DMS 273 (cell line): ENCODE data around the gene ARSH.
A peak's percentile ranks its signal among the peaks of the same experiment; 100 is the strongest.
"Not testable (repeated sequence)": the region's sequence is repeated elsewhere in the genome, so short reads cannot be mapped to it uniquely, and the experiment has no call there.

ENCODE experiments used
- DNase-seq: peaks from one replicate; lab custom pipeline; 2025; ENCODE audit not compliant: unreplicated experiment; lab: John Stamatoyannopoulos, UW

The ARSH gene, protein sequence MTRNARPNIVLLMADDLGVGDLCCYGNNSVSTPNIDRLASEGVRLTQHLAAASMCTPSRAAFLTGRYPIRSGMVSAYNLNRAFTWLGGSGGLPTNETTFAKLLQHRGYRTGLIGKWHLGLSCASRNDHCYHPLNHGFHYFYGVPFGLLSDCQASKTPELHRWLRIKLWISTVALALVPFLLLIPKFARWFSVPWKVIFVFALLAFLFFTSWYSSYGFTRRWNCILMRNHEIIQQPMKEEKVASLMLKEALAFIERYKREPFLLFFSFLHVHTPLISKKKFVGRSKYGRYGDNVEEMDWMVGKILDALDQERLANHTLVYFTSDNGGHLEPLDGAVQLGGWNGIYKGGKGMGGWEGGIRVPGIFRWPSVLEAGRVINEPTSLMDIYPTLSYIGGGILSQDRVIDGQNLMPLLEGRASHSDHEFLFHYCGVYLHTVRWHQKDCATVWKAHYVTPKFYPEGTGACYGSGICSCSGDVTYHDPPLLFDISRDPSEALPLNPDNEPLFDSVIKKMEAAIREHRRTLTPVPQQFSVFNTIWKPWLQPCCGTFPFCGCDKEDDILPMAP

DNA sequence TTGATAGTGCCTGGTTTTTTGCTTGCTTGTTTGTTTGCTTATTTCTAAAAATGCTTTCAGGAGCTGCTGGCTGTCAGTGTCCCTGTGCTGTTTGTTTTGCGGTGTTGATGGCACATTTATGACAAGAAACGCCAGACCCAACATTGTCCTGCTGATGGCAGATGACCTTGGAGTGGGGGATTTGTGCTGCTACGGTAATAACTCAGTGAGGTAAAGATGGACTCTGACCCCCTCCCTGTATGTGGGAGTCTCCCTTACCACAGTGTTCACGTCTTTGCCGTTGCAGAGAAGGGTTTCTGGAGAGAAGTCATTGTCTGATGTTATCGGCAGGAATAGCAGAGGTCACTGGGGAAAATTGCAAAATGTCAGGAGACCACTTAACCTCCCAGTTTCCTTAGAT lies at the start of gene ARSH:
Gene ARSH (plus strand): TSS at position 52 of the 400 bp plus-strand sequence. CDS start 67 bp downstream, at position 119.
- no peak for DNase-seq

DNA sequence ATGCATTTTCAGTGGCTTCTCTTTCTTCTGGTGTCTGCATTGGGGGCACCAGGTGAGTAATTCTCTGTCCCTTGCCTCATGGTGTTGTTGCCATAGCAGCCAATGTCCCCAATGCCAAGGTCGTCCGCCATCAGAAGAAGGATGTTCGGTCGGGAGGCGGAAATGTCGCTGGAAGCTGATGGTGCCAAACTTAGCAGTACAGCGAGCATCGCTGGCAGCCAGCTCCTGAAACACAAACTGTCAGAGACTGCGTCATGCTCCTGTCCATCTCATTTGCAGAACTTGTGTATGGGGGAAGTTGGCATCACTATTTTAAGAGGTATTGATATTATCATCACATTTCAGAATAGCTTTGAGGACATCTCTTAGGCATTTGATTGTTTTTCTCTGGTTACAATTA lies 48.1 kb upstream of the ARSH start:
- no peak for DNase-seq

DNA sequence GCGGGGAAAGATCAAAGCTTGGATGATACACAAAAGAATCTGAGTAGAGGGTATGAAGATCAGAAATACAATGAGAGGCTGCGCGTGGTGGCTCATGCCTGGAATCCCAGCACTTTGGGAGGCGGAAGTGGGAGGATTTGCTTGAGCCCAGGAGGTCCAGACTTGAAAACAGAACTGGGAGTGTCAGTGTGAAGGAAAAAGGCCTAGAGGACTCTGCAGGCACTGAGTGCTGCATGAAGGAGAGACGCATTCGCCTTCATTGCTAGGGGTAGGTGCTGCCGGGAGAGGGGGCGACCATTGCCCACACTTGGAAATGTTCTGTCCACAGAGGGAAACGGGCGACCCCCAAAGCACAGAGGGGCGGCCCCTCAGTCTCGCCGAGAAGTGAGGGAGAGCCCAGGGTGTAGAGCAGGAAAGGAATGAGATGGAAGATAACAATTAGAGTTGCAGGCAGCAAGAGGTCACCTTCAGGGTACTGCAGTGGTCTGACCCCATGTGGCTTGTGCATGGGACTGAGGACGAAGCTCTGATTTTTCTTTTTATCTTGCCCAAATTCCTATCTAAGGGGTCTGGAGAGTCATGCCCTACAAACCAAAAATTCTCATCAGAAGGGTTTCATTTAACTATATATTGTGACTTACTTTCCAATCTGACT lies 45.4 kb upstream of the ARSH start:
- DNase-seq, result no peak

DNA sequence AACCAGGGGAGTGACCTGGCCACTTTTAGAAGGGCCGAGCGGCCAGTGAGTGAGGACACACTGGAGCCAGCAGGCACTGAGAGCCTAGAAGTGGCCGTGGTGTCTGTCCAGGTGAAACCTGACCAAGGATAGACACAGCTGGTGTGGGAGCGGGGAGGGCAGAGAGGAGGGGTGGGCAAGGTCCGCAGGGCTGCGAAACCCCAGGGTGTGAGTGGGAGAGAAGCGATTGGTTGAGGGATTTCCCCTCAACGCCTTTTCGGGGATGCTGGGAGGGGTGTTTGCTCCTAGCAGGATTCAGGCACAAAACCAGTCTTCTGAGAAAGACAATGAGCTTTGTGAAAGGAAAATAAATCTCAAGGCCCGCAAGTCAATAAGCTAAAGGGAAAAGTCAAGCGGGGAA lies 44.0 kb upstream of the ARSH start:
- no peak for DNase-seq

DNA sequence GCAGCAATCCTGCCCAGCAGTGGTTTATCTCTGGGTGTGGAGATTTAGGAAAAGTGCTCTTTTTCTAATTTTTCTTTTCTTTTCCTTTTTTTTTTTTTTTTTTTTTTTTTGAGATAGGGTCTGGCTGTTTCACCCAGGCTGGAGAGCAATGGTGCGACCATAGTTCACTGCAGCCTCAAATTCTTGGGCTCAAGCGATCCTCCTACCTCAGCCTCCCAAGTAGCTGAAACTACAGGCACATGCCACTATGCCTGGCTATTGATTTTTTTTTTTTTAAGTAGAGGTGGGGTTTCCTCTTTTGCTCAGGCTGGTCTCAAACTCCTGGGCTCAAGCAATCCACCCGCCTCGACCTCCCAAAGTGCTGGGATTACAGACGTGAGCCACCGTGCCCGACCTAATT lies 42.9 kb upstream of the ARSH start:
- not testable (repeated sequence) for DNase-seq

DNA sequence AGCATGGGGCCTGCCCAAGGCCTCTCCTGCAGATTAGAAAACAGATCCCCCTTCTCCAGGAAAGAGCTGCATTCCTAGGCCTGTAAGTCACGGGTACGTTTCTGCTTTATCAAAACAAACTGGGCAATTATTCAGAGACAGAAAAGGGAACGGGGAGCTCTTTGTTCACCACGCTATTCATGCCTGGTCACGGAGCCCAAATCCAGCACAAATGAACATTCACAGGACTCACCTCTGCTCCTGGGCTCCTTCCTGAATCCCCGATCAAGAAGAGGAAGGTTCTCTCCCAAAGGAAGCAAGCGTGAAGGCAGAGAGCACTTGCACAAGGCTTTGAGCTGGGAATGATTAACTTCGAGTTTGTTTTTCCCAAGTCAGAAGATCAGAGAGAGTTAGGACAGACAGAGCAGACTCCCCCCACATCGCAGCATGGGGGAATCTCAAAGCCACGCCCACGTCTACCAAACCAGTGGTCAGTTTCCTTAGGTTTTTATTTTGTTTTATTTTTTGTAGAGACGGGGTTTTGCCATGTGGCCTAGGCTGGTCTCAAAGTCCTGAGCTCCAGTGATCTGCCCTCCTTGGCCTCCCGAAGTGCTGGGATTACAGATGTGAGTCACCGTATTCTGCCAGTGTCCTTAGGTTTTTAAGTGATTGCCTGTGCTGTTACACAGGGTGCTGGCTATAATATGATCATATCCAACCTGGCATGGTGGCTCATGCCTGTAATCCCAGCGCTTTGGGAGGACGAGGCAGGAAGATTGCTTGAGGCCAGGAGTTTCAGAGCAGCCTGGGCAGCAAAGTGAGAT lies 42.2 kb upstream of the ARSH start:
- not testable (repeated sequence) for DNase-seq

DNA sequence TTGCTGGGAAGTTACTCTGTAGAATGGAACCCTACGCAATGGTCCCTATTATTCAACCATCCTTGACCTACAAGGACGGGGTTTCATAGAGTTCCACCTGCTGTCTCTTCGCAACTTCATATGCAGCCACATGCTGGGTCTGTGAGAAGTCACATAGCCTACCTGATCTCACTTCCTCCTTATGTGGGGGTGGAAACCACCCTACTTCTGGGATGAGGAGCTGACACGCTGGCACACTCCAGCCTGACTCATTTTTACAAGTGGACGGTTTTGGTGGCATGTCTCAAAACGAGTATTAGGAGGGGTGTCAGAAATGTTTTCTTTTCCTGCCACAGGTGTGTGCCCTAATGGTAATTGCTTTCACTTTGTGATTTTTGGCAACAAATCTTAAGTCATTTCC lies 40.4 kb upstream of the ARSH start:
- no peak for DNase-seq

DNA sequence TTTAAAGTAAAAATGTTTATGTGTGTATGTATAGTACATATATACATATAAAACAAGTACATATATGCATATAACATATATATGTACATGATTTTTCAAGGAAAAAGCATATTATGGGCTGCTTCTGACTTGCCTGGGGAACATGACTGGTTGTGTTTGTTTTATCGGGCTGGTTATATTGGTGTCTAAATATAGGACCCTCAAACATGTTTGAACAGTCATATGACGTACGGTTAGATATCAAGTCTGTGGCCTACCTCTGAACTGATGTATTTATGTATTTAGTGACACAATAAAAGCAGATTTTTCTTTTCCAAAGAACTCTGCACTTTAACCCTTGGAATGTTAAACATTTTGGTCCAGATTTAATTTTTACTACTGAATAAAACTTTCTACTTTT lies 39.3 kb upstream of the ARSH start:
- no peak for DNase-seq

DNA sequence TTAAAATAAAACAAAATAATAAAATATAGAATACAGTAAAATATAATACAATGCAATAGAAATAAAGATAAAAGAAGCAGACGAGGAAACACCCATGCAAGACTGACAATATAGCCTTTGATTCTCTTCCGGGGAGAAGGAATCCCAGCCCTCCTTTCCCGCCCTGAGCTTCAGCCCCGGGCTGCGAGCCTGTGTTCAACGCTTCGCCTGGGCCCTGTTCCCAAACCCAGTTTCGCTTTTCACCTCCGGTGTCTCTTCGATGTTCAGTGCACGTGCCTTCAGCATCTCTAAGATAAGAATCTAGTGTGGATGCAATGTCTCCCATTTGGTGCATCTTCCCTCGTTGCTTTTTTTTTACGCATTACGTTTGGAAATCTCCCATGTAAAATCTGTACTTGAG lies 38.8 kb upstream of the ARSH start:
- DNase-seq, result no peak

DNA sequence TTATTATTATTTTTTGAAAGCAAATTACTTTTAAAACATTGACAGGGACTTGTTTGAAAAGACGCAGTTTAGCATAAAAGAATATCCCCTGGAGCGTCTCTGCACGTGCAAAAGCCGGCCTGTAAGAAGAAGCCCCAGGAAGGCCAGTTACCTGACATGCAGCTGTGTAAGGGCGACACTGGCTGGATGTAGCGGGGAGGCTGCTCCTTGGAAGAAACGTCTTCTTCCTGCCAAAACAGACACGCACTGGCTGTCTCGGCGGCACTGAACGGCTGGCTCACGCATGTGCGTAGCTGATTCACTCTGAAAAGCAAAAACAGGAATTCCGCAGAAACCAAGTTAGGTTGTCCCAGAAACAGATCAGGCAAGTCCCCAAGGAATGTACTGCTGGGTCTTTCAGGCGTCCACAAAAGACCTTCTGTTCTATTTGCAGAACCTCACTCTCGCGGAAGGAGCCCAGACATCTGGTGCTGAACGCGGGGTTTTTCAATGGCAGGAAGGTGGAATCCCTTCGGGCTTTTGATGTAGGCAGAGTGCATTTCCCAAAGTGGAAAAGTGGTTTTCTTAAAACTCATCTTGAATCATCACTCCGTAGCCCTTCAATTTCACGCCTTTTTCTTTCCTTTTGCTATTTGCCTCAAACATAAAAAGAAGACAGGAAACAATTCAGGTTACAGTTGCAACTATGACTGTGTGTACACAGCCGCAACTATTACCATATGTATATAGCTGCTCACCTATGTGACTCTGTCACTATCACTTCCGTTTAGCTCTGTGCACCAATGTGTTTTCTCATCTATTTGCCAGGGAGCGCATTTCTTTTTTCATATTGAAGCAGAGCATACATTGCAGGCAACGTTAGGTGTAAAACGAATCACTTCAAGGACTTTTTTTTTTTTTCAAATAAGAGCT lies 38.1 kb upstream of the ARSH start:
- DNase-seq, result peak; percentile 57

DNA sequence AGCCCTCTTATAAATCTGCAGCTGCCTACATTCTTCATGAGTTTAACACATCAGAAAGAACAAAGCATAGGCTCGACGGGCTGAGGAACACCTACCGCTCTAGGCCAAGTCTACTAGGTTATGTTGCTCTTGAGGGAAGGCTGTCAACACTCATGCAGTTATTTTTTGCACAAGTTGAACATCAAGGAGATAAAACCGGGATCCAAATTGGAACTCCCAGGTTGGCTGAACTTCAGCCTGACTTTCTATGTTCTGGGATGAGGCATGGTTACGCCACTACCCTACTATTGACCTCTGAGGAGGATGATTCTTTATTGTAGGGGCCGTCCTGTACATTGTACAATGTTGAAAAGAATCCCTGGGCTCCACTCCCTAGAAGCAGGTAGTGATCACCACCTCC lies 37.3 kb upstream of the ARSH start:
- DNase-seq, result no peak

DNA sequence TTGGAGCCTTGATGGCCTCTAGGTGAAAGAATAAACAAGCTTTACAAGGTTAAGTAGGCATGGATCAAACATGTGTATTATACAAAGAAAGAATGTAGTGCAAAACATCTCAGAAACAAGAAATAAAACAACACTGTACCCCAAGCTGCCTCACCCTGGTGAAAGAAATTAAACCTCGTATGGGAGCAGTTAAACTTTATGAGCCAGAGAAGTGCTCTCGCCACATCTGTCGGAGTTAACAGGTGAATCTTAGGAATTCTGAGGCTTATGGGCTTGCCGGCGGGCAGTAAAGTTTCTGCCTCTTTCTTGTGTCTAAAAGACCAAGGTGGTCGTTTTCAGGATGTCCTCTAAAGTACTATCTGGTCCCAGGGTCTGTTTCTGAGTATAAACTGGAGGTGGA lies 34.0 kb upstream of the ARSH start:
- no peak for DNase-seq

DNA sequence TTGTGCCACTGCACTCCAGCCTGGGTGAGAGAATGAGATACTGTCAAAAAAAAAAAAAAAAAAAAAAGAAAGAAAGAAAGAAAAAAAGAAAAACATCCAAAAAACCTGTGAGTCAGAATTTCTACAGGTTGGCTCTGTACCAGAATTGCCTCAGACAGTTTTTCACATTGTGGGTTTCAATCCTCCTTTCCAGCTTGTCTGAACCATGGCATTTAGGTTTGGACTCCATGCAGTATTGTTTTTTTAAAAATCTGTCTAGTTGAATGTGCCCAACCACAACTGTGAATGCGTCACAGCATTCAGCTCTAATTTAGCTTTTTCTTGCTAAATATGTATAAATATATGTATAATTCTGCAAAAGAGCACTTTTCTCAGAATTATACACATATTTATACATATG lies 31.4 kb upstream of the ARSH start:
- DNase-seq, result no peak

DNA sequence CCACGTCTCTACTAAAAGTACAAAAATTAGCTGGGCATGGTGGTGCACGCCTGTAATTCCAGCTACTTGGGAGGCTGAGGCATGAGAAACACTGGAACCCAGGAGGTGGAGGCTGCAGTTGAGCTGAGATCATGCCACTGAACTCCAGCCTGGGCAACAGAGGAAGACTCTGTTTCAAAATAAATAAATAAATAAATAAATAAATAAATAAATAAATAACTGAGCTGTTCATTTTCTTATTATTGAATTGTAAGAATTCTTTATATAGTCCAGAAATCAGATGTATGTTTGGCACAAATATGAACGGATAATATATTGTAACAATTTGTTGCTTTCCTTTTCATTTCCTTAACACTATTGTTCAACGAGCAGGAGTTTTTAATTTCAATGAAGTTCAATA lies 27.7 kb upstream of the ARSH start:
- DNase-seq, result not testable (repeated sequence)

DNA sequence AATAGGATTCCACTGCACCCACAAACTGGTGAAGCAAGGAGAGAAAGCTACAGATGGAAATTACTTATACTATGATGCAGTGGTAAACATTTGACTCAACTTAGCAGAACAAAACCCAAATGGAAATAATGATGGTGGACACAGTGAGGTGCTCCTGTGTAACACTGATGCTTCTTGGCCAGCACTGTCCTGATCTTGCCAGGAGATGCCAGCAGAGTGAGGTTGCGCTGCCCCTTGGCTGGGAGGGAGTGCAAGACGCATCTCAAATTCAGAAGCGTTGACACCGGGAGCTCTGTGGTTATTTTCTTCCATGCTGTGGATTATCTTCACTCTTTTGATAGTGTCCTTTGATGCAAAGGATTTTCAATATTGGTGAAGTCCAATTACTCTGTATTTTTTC lies 22.0 kb upstream of the ARSH start:
- no peak for DNase-seq

DNA sequence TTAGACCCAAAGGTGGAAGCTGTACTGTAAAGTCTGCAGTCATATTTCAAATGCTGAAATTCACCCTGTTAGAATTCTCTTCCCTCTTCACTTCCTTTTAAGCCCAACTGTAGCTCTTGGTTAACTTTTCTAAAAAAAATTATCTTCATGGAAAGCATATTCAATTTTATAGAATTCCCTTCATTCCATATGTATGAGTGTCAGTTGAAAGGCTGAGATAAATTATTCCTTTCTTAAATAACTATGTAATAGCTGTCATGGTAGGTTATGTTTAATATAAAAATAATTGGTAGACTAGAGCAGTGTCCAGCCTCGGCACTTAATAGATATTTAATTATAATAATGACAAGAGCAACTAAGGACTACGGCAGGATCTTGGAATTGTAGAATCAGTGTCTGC lies 16.8 kb upstream of the ARSH start:
- DNase-seq, result no peak

DNA sequence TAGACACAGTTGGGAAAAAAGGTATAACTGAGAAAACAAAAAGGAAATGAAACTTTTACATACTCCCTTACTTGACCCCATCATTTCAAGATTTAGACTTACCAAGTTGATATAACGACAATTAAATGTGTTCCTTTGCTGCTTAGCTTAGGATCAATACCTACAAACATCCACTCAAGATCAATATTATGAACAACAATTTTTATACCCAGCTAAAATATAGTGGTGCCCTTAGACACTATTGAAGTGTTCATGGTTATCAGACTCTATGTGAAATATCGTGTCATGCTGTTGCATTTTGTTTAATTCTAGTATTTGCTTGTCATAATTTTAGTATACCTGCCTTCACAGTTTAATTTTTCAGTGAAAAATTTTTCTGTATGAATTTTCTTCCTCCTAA lies 4.2 kb downstream of the ARSH start:
- no peak for DNase-seq

DNA sequence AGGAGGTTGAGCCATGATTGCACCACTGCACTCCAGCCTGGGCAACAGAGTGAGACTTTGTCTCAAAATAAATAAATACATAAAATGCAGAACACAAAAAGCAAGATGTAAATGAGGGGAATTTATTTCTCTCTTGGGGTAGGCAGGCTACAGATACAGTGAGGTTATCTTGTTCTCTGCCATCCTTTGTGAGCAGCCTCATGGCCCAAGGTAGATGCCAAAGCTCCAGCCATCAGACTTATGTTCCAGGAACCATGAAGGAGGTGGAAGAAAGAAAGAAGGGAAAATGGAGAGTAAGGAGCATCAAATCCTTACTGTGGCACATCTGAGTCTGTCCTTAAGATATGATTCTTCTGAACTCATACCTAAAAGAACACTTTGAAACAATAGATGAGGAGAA lies 11.1 kb downstream of the ARSH start:
- no peak for DNase-seq

DNA sequence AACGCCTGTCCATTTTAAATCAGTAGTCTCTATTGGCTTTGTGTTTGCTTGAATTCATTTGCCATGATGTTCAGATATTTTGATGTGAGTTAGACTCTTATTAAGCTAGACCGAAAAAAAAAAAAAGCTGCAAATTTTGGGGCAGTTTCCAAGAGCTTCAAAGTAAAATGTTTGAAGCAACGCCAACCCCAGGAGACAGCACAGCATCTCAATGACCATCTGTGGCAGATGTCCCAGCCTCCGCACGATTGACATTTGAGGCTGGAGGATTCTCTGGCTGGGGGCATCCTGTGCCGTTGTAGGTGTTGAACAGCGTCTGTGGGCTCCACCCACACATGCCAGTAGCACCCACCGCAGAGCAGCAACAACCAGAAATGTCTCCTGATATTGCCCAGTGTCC lies 17.8 kb downstream of the ARSH start:
- no peak for DNase-seq

DNA sequence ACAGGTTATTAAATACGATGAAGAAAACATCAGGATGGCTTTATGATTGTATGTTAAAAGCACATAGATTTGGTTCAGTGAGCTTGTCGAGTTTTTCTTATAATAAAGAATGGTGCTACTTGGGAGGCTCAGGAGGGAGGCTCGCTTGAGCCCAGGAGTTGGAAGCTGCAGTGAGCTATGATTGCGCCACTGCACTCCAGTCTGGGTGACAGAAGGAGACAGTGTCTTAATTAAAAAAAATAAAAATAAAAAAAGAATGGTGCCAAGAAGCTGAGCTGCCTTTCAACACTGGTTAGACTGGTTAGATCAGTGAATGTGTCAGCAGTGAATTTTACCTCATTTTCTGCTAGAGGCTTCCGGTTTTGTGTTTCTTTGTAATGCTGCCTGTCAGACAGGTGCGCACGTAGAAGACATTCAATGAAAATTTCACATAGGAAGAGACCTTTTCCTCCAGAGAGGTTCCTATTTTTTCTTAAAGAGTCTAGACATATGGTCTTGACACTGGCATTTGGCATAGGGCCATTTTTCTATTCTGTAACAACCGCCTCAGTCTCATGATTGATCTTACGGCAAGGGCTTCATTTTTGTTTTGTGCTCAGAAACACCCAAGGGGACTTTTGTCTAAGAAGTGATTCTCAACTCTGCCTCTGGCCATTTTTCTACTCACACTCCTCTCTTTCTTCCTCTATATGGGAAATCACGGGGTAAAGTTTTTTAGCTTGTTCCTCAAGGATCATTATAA lies 19.9 kb downstream of the ARSH start:
- DNase-seq, result peak; percentile 51
